GM19455 (cell line): Measurements from ENCODE around the gene FAT2.

Experiments used
- ATAC-seq: cut with Tn5 transposase; IDR thresholded peaks from one replicate; pipeline ENCODE4 v1.9.1; 2021; ENCODE audit not compliant: unreplicated experiment

FAT2 gene

GRCh38 chr5:151556806-151557205, 34.3 kb downstream of the FAT2 start:
- ATAC-seq = no peak

GRCh38 chr5:151555760-151556576, 35.2 kb downstream of the FAT2 start:
- ATAC-seq = no peak

- no peak for ATAC-seq
Measured at GRCh38 chr5:151553695-151554094, 37.4 kb downstream of the FAT2 start.

- ATAC-seq = no peak
Measured at GRCh38 chr5:151553130-151553670, 37.9 kb downstream of the FAT2 start.

DNA sequence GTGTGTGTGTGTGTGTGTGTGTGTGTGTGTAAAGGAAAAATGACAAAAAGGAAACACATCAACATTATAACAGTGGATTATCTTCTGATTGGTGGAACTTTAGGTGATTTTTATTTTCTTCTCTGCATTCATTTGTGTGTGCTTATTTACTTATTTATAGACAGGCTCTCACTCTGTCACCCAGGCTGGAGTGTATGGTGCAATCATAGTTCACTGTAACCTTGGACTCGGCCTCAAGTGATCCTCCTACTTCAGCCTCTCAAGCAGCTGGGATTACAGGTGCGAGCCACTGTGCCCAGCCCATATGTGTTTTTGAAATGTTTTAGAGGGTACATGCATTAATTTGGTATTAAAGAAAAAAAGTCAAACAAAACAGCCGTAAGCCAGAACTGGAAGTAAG, 39.1 kb downstream of the FAT2 start:
- ATAC-seq = no peak

- ATAC-seq = no peak
Measured at GRCh38 chr5:151550146-151550545, 41.0 kb downstream of the FAT2 start.

GRCh38 chr5:151549713-151550112, 41.4 kb downstream of the FAT2 start:
- ATAC-seq = no peak

DNA sequence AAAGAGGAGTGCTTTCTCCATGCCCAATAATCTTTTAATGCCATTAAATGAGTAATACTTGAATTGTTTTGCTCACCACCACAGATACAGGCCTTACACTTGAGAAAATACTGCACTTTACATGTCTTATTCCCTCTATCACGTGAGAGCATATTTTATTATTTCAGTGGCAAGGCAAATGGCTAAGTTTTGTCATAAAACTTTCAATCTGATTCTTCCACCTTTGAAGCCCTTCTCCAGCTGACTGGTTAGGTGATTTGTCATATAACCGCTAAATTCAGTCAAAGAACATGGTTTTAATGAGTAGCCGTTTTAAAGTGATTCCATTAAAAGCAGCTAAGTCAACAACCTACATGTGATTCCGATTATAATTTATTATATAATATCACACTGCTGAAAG, 43.8 kb downstream of the FAT2 start:
- ATAC-seq = no peak

DNA sequence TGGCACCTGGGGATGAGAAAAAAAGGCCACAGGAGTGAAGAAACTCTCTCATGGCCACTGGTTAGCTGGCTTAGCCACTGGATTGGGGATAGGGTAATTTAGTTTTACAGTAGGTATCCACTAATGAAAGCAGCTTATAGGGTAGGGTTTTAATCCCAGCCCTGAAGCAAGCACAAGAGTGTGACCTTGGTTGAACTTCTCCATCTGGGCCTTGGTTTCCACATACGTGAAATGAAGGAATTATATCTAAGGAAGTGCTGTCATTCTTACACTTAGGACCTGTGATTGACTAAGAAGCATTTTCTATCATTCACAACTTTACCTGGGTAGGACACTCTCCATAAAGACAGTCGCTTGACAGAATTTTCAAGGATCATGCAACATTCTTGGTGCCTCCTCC, 49.6 kb downstream of the FAT2 start:
- no peak for ATAC-seq
